SK-N-MC (cell line): ENCODE data around the gene ZBTB46.

Experiments
- EZH2 ChIP-seq: fragments of 200-600 bp; sonication (generic); IDR thresholded peaks from one replicate; pipeline ENCODE4 v1.6.1; 2017; ENCODE audit warnings: antibody characterized with exemption
- POLR2AphosphoS5 ChIP-seq: IDR thresholded peaks from 2 replicates; pipeline ENCODE4 v1.6.1; 2012; ENCODE audit warnings: mild to moderate bottlenecking, low read depth, low read length, borderline replicate concordance

- TF ChIP-seq POLR2AphosphoS5 (no peak), EZH2 (no peak)
Observed at GRCh38 chr20:63778857-63779256, 52.2 kb downstream of the ZBTB46 start.
